Sigmoid colon (tissue), 7 donors: ENCODE measurements around the gene PHGDH. TPM values are rescaled to one million over a fixed set of nuclear protein-coding genes. Genes with fewer than 3 reads are reported as not detected.

Source experiments
- DNase-seq: peaks from one replicate; pipeline ENCODE4 v3.0.0-alpha.2; 2019
- H3K27ac ChIP-seq, 4 donors: fragments of 200-600 bp; sonication (generic); one replicate each; pipeline ENCODE4 v1.5.1; 2016 to 2019; ENCODE audit warnings: mild to moderate bottlenecking in 1 of 4
- H3K27me3 ChIP-seq, 3 donors: fragments of 200-600 bp; sonication (generic); one replicate each; pipeline ENCODE4 v1.5.1; 2019; ENCODE audit warnings: mild to moderate bottlenecking in 1 of 3
- H3K36me3 ChIP-seq, 4 donors: fragments of 200-600 bp; sonication (generic); one replicate each; pipeline ENCODE4 v1.5.1; 2016 to 2019
- H3K4me1 ChIP-seq, 4 donors: fragments of 200-600 bp; sonication (generic); one replicate each; pipeline ENCODE4 v1.5.1; 2017 to 2019
- H3K4me3 ChIP-seq, 4 donors: fragments of 200-600 bp; sonication (generic); one replicate each; pipeline ENCODE4 v1.5.1; 2017 to 2019; ENCODE audit warnings: mild to moderate bottlenecking in 2 of 4, moderate library complexity in 1 of 4
- H3K9me3 ChIP-seq, 4 donors: fragments of 200-600 bp in 3 of 4; sonication (generic) in 3 of 4; one replicate each; pipeline versions ENCODE4 v1.5.1 to v1.6.1; 2013 to 2019
- CTCF ChIP-seq, 4 experiments: fragments of 450-650 bp in 3 of 4; fragments of 200-600 bp in 1 of 4; IDR thresholded peaks; one replicate each; pipeline ENCODE4 v1.5.1; 2016 to 2019; ENCODE audit warnings: antibody characterized with exemption in 4 of 4, mild to moderate bottlenecking in 3 of 4, moderate library complexity in 2 of 4
- EP300 ChIP-seq, 4 donors: sonication (generic); formaldehyde crosslinking; IDR thresholded peaks; one replicate each; pipeline ENCODE4 v1.6.1; 2017; ENCODE audit warnings: antibody characterized with exemption in 4 of 4
- POLR2A ChIP-seq, 2 donors: fragments of 450-650 bp; IDR thresholded peaks; one replicate each; pipeline ENCODE4 v1.6.1; 2016; ENCODE audit warnings: antibody characterized with exemption in 2 of 2, mild to moderate bottlenecking in 2 of 2, moderate library complexity in 2 of 2
- POLR2AphosphoS5 ChIP-seq, 4 donors: sonication (generic); formaldehyde crosslinking; IDR thresholded peaks; one replicate each; pipeline ENCODE4 v1.6.1; 2017; ENCODE audit warnings: antibody characterized with exemption in 4 of 4
- WGBS, 2 donors: extraction: QIAGEN DNeasy Blood & Tissue Kit; methylation state at CpG; one replicate each; pipeline ENCODE4 v1.1.7; 2013; 5-methylcytosine and 5-hydroxymethylcytosine counted together
- intact Hi-C: fragments of 100-400 bp; cut with DNase I; formaldehyde crosslinking; loops from one replicate; pipeline ENCODE4 v1.15.1; 2023
- polyA plus RNA-seq, 3 donors: library from polyadenylated mRNA; stranded (reverse); fragments of 200-250 nt; gene quantifications; one replicate each; pipeline ENCODE4 v1.2.3, GENCODE V29; 2013
- total RNA-seq, 4 donors: library from RNA; depleted of rRNA; stranded (reverse); fragments of >200 nt; gene quantifications; one replicate each; pipeline ENCODE4 v1.1.0, GENCODE V29; 2016
- donor health status: healthy with polysubstance abuse.
- donor health status: Bipolar disorder and iron deficiency.
- donor health status: healthy.

Gene PHGDH
- total and polyA plus RNA-seq, 7 donors: 3.9 to 37.7 (median 22.0) TPM

DNA sequence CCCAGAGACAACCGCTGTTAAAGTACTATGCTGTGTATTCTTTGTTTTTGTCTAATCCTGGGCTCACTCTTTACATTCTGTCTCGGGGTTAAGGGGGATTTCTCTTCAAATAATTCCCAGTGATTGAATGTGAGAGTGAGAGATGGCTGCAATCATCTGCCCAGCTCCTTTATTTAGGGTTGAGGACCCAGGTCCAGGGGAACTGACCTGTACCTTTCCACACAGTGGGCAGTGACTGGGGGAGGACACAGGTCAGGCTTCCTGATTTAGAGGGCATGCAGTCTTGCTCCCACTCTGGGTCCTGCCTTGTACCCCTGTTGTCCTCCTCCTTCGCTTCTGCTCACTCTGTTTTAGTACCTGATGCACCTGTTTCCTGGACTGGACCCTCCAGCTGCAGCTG lies 22.0 kb downstream of the PHGDH start:
- Histone ChIP-seq H3K9me3 (no peaks in the 10 kb centered on the region), H3K4me3 (no peak overlapping the region), H3K4me1 (no peaks in the 10 kb centered on the region), H3K27ac (no peak overlapping the region), H3K36me3 (peaks cover 0 to 42% (median 10%) of the 10 kb centered on the region in 4 donors), H3K27me3 (no peaks in the 10 kb centered on the region)
- intact Hi-C loops: no loop called here
- WGBS, 2 donors: 89 to 91% methylated on average over 3 of the region's 3 CpGs
- TF ChIP-seq POLR2AphosphoS5 (IDR thresholded peaks at IDR 0.05) (no peak), CTCF (IDR thresholded peaks at IDR 0.05) (no peak), EP300 (IDR thresholded peaks at IDR 0.05) (no peak), POLR2A (IDR thresholded peaks at IDR 0.05) (no peak)
- no peak for DNase-seq

GRCh38 chr1:119735217-119735616 lies 23.5 kb downstream of the PHGDH start:
- peaks cover 0 to 29% (median 7%) of the 10 kb centered on the region in 4 donors for H3K36me3 ChIP-seq
- intact Hi-C loops: no loop called here
- no peak overlapping the region for H3K27ac ChIP-seq
- H3K4me1 ChIP-seq: no peaks in the 10 kb centered on the region
- H3K4me3 ChIP-seq: no peak overlapping the region
- TF ChIP-seq POLR2AphosphoS5 (IDR thresholded peaks at IDR 0.05): no peak
- TF ChIP-seq POLR2A (IDR thresholded peaks at IDR 0.05): no peak
- no peak for TF ChIP-seq CTCF (IDR thresholded peaks at IDR 0.05)
- TF ChIP-seq EP300 (IDR thresholded peaks at IDR 0.05): no peak
- 95 to 97% methylated on average over 14 of the region's 14 CpGs for WGBS, 2 donors
- no peak for DNase-seq
- no peaks in the 10 kb centered on the region for H3K9me3 ChIP-seq
- H3K27me3 ChIP-seq: no peaks in the 10 kb centered on the region

DNA sequence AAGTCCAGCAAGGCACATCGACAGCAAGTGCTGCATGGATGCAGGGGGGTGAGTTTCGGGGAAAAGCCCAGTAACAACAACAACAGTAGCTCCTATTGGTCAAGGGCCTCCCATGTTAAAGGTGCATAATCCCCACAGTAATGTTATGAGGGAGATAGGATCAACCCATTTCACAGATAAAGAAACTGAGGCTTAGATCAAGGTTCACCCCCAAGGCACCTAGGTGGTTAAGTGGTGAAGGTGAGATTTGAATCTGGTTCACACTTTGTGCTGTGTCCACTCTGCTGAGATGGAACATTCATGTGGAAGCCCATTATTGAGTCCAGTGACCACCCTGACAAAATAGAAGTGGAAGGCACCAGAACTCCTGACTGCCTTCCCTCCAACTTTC lies 24.9 kb downstream of the PHGDH start:
- intact Hi-C loops: no loop called here
- 94 to 97% methylated on average over 2 of the region's 2 CpGs for WGBS, 2 donors
- H3K27ac ChIP-seq: no peak overlapping the region

DNA sequence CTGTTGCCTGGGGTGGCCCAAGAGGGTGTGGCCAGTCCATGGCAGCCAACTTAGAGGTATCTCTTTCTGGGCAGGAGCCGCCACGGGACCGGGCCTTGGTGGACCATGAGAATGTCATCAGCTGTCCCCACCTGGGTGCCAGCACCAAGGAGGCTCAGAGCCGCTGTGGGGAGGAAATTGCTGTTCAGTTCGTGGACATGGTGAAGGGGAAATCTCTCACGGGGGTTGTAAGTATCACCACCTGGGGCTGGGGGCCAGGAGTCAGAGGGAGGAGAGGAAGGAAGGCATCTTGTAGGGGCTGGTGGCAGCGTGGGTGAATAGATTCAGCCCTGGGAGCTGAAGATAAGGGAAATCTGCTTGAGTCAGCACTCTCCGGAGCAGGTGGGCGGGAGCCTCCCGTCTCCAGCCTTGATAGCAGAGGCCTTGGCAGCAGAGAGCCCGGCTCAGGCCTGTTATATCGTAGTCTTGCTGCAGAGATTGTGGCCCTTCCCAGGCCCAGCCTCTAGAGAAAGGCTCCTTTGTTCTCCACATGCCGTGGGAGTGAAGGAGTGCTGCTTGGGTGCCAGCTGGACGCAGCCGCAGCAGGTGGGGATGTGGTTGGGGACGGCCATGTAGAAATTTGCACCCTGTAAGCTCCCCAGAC lies 25.4 kb downstream of the PHGDH start:
- intact Hi-C loops: no loop called here
- TF ChIP-seq CTCF (IDR thresholded peaks at IDR 0.05) (no peak), POLR2A (IDR thresholded peaks at IDR 0.05) (no peak), POLR2AphosphoS5 (IDR thresholded peaks at IDR 0.05) (no peak), EP300 (IDR thresholded peaks at IDR 0.05) (no peak)
- H3K27ac ChIP-seq: no peak overlapping the region
- DNase-seq: no peak
- H3K9me3 ChIP-seq: no peaks in the 10 kb centered on the region
- peaks cover 0 to 26% (median 6%) of the 10 kb centered on the region in 4 donors for H3K36me3 ChIP-seq
- 24 to 50% methylated on average over 16 of the region's 16 CpGs for WGBS, 2 donors
- H3K27me3 ChIP-seq: no peaks in the 10 kb centered on the region
- no peak overlapping the region for H3K4me3 ChIP-seq
- H3K4me1 ChIP-seq: peaks cover 0 to 9% (median 7%) of the 10 kb centered on the region in 4 donors

More for the DNA sequence above, 24.9 kb downstream of the PHGDH start:
- H3K9me3 ChIP-seq: no peaks in the 10 kb centered on the region
- H3K4me3 ChIP-seq: no peak overlapping the region
- no peak for DNase-seq
- no peaks in the 10 kb centered on the region for H3K27me3 ChIP-seq
- peaks cover 0 to 4% (median 1%) of the 10 kb centered on the region in 4 donors for H3K4me1 ChIP-seq
- TF ChIP-seq EP300 (IDR thresholded peaks at IDR 0.05): no peak
- peaks cover 0 to 29% (median 6%) of the 10 kb centered on the region in 4 donors for H3K36me3 ChIP-seq

GRCh38 chr1:119738100-119738720 lies 26.5 kb downstream of the PHGDH start:
- Histone ChIP-seq H3K4me3 (no peak overlapping the region), H3K27me3 (no peaks in the 10 kb centered on the region), H3K36me3 (peaks cover 0 to 25% (median 6%) of the 10 kb centered on the region in 4 donors), H3K27ac (no peak overlapping the region), H3K4me1 (peaks cover 0 to 19% (median 16%) of the 10 kb centered on the region in 4 donors), H3K9me3 (no peaks in the 10 kb centered on the region)
- intact Hi-C loops: no loop called here
- DNase-seq: no peak
- 78 to 88% methylated on average over 7 of the region's 7 CpGs for WGBS, 2 donors
- TF ChIP-seq CTCF (IDR thresholded peaks at IDR 0.05) (no peak), POLR2A (IDR thresholded peaks at IDR 0.05) (no peak)
